Activated T-helper 1 cell treated with anti-CD3 and anti-CD28 coated beads, Interleukin-2, amount 50 U/mL, for 16 hours (primary cell): Measurements from ENCODE around the gene ST7L.

Source experiments
- DNase-seq, 2 donors: peaks; one replicate each; pipeline ENCODE4 v3.0.0-alpha.2; 2020; ENCODE audit warnings: low read depth in 1 of 2, low spot score in 1 of 2

ST7L gene

GRCh38 chr1:112554411-112554810 is 64.5 kb downstream of the ST7L start:
- no peak for DNase-seq

DNA sequence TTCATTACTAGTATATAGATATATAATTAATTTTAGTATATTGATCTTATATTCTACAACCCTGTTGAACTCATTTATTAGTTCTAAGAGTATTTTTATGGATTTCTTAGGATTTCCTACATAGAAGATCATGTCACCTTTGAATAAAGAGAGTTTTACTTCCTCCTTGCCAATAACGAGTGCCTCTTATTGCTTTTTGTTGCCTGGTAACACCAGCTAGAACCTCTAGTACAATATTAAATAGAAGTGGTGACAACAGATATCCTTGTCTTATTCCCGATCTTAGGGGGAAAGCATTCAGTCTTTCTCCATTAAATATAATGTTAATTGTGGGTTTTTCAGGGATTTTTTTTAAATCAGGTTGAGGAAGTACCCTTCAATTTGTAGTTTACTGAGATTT is 69.4 kb downstream of the ST7L start:
- no peak for DNase-seq

DNA sequence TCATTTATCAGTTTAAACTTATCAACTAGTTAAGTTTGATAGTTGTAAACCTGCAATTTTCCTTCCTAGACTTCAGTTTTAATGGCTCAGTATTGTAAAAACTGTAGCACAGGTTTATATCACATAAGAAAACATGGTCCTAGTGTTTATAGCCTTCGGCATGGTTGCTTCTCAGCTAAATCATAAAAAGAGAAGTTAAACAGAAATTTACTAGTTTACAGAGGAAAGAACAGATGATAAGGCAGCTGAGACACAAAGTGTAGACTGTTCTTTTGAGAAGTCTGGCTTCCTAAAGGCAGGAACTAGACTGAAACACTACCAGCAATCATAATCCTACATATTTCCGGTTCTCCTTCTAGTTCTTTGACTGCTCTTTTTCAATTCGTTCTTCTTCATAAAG is 70.4 kb downstream of the ST7L start:
- DNase-seq, result no peak

DNA sequence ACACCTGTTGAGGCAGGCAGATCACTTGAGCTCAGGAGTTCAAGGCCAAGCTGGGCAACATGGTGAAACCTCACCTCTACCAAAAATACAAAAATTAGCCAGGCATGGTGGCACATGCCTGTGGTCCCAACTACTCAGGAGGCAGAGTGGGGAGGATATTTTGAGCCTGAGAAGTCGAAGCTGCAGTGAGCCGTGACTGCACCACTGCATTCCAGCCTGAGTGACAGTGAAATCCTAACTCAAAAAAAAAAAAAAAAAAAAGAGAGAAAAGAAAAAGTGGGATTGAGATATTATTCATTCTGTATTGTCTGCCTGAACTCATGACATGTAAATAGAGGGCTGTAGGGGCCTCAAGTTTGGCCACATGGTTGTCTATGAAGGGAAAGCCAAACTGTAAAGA is 72.9 kb downstream of the ST7L start:
- DNase-seq, result no peak

GRCh38 chr1:112544751-112545150 is 74.2 kb downstream of the ST7L start:
- DNase-seq, result no peak

DNA sequence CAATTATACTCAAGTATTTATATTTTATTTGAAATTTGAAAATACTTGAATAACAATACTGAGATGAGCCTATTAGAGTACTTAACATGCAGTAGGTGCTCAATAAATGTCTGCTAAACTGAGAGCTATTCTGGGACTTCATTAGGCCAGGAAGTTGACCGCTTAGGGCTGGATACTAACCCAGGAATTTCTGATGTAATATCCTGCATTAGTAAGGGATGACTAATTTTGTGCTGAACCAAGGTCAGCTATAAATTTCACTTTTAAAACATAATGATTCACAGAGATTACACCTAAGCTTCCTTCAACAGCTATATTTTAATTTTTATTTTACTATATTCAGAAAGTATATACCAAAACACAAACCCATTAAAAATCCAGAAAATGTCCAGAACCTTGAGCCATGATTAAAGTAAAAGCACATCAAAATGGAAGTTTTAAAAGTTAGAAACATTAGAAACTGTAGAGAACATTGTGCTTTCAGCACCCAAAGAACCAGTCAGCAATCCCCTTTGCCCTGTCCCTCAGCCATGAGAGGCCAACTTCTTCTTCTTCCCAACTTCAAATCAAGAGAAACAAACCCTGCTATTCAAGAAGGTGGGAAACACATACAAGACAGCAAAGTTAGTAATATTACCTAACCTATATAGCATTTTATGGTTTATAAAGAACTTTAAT is 74.8 kb downstream of the ST7L start:
- DNase-seq, result no peak

DNA sequence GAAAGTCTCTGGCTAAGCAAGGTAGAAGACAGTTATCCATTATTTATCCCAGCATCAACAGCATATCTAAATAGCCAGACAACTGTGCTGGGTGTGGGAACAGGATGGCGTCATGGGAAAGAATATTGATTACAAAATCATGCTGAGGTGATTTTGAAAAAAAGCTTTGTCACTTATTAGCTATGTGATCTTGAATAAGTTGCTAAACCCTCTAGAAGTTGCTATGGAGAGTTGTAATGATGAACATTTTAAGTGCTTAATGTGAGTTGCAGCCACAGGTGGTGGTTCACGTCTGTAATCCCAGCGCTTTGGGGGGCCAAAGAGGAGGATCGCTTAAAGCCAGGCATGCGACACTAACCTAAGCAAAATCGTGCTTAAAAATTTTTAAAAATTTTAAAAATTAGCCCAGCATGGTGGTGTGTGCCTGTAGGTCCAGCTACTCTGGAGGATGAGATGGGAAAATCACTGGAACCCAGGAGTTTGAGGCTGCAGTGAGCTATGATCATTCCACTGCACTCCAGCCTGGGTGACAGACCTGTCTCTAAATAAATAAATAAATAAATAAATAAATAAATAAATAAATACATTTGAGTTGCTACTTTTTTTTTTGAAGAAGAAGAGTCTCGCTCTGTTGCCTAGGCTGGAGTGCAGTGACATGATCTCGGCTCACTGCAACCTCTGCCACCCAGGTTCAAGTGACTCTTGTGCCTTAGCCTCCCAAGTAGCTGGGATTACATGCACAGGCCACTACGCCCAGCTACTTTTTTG is 76.6 kb downstream of the ST7L start:
- no peak for DNase-seq

DNA sequence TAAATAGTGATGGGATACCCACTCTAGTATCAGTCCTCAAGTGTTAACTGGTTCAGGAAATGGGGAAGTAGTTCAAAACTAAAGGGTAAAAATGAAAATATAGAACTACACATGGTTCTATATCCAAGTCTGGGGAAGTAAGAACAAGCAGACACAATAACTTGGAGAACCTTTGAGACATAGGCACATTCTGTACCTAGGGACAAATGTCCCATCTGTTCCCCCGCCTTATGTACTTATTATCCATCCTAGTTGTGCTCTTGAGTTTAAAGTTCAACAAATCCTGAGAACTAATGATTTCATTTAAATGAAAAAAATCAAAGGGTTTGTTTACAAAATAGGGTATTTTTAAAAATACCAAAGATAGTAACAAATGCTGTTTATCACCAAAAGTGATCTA is 77.6 kb downstream of the ST7L start:
- DNase-seq, result no peak

- DNase-seq, result no peak
These were observed 78.6 kb downstream of the ST7L start for GRCh38 chr1:112540226-112540794.

DNA sequence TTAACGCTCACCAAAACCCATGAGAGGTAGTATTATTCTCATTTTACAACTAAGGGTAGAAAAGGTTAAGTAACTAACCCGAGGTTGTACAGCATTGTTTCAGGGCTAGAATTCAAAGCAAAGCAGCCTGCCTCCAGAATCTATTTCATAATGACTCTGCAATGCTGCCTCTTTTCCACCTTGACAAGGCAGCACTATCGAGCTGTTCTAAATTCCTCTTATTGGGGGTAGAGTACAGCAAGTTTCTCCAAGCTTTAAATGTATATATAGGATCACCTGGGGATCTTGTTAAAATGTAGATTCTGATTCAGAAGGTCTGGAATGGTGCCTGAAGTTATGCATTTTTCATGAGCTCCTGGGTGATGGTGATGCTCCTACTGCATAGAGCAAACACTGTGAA is 80.1 kb downstream of the ST7L start:
- DNase-seq, result no peak

DNA sequence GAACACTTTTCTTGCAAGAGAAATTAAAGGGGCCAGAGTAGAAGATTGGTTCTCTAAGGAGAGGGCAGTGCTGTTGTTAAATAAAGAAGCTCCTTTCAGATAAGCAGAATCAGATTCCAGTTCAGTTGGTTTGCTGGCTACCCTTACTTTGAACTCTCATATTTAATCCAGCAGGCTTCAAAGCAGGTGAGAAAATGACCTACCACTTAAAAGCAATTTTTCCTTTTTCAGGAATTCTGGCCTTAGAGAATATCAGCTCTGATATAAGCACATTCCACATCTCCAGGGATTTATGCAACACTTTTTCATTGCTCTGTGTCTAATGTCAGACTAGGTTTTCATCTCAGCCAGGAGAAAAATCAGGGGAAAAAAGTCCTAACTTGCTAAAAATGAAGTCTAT is 81.5 kb downstream of the ST7L start:
- no peak for DNase-seq

DNA sequence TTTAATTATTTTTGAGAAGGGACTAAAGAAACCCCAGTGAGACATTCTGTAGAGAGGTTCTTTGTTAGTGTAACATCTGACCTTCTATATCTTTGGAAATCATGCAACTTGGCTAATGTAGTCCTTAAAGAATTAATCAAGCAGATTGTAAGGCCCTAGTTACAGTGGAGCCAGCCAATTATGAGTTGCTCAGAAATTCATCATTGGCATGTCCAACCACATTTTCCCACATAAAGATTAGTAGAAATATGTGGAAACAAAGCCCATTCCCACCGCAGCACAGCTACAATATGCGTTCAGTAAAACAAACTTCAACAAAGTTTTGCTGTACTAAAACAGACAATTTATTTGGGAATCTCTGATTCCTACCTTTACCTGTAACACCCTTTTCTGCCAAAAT is 82.4 kb downstream of the ST7L start:
- no peak for DNase-seq

- DNase-seq, result no peak
These were observed 85.9 kb downstream of the ST7L start for GRCh38 chr1:112533029-112533428.

GRCh38 chr1:112532064-112532463 is 86.9 kb downstream of the ST7L start:
- DNase-seq, result no peak

- no peak for DNase-seq
These were observed 88.1 kb downstream of the ST7L start for GRCh38 chr1:112530832-112531231.

DNA sequence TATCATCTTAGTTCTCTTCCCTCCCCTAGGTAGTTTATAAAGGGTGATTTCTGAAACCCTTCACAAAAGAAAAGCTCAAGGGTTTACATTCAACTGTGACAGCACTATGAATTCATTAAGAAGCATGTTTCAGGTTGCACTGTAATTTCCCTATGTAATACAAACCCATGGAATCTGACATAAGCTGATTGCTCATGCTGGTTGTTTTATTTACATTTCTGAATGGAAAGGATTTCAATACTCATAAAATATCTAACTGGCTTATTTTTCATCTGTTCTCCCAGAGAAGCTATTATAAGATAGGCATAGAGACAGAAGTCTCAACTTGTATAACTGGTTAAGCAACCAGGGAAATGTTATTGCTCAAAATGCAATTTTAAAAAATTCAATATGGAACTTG is 89.6 kb downstream of the ST7L start:
- no peak for DNase-seq

- no peak for DNase-seq
These were observed 90.9 kb downstream of the ST7L start for GRCh38 chr1:112528076-112528475.

GRCh38 chr1:112527266-112528010 is 91.5 kb downstream of the ST7L start:
- no peak for DNase-seq

GRCh38 chr1:112524986-112525385 is 94.0 kb downstream of the ST7L start:
- DNase-seq, result no peak

DNA sequence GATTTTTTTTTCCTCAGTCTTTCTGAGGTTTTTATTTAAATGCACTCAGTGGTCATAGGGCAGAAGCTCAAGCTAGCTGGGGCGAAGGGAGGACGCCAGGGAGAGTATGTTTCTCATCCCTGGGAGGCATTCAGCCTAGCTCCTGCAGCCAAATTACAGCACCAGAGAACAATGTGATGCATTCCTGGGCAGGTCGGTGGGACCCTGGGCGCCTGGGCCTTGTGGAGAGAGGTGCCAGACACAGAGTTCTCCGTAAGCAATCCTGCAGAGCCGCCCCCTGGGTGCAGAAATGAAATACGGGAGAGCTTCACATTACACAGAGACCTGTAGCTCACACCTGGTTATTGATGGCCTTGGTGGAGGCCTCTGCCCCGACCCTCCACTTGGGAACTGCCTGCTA is 94.7 kb downstream of the ST7L start:
- no peak for DNase-seq

- no peak for DNase-seq
These were observed 96.3 kb downstream of the ST7L start for GRCh38 chr1:112522621-112523020.

- DNase-seq, result no peak
These were observed 98.8 kb downstream of the ST7L start for GRCh38 chr1:112520166-112520565.
